NCI-H2196 treated with DMSO at 0.1 percent for 48 hours (cell line): ENCODE results near the gene FASTK.
"Not testable (repeated sequence)": the region's sequence is repeated elsewhere in the genome, so short reads cannot be mapped to it uniquely, and the experiment has no call there.

Source experiments
- DNase-seq: peaks from one replicate; lab custom pipeline; 2025; ENCODE audit not compliant: unreplicated experiment; lab: John Stamatoyannopoulos, UW

The FASTK gene

DNA sequence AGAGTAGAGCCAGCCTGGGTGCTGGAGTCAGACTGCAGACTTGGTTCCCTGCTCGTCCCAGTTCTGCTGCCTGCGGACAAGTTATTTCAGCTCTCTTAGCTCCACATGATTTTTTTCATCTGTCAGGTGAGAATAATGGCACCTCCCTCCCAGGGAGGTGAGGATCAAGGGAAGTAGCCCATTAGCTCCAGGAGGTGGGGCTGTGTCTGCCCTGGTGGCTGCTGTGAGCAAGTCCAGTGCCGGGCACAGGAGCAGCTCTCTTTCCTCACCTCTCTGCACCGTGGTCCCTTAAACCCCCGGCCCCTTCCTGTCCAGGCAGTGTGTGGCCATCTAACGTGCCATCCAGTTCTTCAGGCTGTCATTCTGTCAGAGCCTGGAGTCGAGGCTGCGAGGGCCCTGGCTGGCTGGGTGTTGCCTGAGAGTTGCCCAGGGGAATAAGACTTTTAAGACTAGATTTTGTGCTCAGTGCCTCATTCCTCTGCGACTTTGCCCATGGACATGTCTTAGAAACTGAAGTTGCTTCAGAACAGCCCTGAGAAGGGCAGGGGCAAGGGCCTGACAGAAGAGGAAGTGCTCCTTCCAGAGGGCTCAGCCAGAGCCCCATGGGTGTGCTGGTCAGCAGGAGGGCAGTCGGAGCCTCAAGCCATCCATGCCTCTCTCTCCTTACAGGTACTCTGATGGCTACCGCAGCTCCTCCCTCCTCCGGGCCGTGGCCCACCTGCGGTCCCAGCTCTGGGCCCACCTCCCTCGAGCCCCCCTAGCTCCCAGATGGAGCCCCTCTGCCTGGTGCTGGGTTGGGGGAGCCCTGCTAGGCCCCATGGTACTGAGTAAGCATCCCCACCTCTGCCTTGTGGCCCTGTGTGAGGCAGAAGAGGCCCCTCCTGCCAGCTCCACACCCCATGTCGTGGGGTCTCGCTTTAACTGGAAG, 47.4 kb downstream of the FASTK start:
- DNase-seq: no peak

- DNase-seq: no peak
Observed at GRCh38 chr7:151031011-151031410, 49.6 kb downstream of the FASTK start.

DNA sequence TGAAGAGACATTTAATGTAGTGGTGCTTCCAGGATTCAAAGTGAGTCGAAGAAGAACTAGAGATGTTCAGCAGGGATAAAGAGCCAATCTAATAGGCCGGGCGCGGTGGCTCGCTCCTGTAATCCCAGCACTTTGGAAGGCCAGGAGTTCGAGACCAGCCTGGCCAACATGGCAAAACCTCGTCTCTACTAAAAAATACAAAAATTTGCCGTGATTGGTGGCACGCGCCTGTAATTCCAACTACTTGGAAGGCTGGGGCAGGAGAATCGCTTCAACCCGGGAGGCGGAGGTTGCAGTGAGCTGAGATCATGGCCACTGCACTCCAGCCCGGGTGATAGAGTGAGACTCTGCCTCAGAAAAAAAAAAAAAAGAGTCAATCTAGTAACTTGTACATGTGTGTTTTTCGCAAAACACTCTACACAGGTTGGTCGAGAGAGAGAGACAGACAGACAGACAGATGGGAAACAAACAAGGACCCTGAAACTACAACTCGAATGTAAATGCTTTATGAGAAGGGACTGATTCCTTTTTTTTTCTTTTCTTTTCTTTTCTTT, 51.6 kb downstream of the FASTK start:
- no peak for DNase-seq

DNA sequence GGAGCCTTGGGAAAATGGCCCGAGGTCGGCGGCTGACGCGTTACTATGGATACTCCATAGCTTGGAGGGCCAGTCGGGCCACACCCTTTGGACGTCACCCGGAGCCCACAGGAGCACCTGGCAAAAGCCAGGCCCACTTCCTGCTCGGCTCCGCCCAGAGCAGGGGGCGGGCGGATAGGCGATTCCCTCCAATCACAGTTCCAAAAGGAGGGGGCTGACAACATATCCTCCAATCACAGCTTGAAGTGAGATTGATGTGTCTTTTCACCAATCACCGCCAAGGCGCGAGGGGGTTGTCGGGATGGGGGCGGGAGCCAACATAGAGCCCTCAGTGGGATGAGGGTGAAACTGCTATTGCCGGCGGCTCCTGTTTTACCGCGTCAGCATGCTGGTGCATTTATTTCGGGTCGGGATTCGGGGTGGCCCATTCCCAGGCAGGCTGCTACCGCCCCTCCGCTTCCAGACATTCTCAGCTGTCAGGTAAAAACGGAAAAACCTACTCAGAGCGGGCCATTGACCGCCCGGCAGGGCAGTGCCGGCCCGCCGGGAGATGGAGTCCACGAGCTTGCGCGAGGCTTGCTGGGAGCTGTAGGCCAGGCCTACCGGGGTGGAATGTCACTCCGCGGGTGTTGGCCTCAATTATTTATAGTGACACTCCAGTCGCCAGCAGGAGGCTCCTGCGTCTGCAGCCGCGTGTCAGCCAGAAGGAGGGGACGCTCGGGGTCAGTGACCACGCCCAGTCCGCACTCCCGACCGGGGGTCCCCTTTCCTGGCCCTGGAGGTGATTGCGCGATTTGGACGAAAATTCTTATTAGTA, 52.3 kb downstream of the FASTK start, which contains the start of gene ABCB8:
Gene ABCB8, plus strand, starts transcription at position 320 of the 817 bp plus-strand sequence. Its CDS starts 66 bp downstream, at position 386.
- DNase-seq: peak; percentile 96

GRCh38 chr7:151027728-151028130, 52.9 kb downstream of the FASTK start:
- DNase-seq: not testable (repeated sequence)

GRCh38 chr7:151026771-151027727, 53.6 kb downstream of the FASTK start:
- DNase-seq: not testable (repeated sequence)
